Activated CD4-positive, alpha-beta T cell treated with anti-CD3 and anti-CD28 coated beads, Interleukin-2, Interleukin-6, amounts not matched to agents 100 ng/mL and 50 ng/mL, durations not matched to agents 16 hours and 8 hours (primary cell): Measurements from ENCODE around the gene TTLL8.
A peak's percentile ranks its signal among the peaks of the same experiment; 100 is the strongest.
"Not testable (repeated sequence)": the region's sequence is repeated elsewhere in the genome, so short reads cannot be mapped to it uniquely, and the experiment has no call there.

Experiments
- DNase-seq: peaks from one replicate; pipeline ENCODE4 v3.0.0-alpha.2; 2020

TTLL8 gene

GRCh38 chr22:50058061-50058905 lies at the start of gene TTLL8:
TSS of gene TTLL8 (minus strand) at chr22:50058298.
- no peak for DNase-seq

GRCh38 chr22:50107529-50107928 lies 49.4 kb upstream of the TTLL8 start:
- no peak for DNase-seq

- DNase-seq = peak; percentile 49
These were observed 47.4 kb upstream of the TTLL8 start for GRCh38 chr22:50105208-50106100.

GRCh38 chr22:50104141-50104544 lies 46.0 kb upstream of the TTLL8 start:
- no peak for DNase-seq

GRCh38 chr22:50102946-50103345 lies 44.8 kb upstream of the TTLL8 start:
- DNase-seq = no peak

GRCh38 chr22:50101870-50102565 lies 43.9 kb upstream of the TTLL8 start:
- DNase-seq = no peak

GRCh38 chr22:50098052-50098451 lies 40.0 kb upstream of the TTLL8 start:
- DNase-seq = no peak

- DNase-seq = no peak
These were observed 34.2 kb upstream of the TTLL8 start for GRCh38 chr22:50092342-50092741.

GRCh38 chr22:50091092-50091768 lies 33.1 kb upstream of the TTLL8 start:
- DNase-seq = no peak

GRCh38 chr22:50090412-50090714 lies 32.3 kb upstream of the TTLL8 start:
- DNase-seq = no peak

GRCh38 chr22:50089682-50090411 lies 31.7 kb upstream of the TTLL8 start, which contains the start of gene MOV10L1:
TSS of gene MOV10L1 (plus strand) at chr22:50090006. CDS start at chr22:50090089, 83 bp downstream.
- DNase-seq = peak; percentile 10

- DNase-seq = no peak
These were observed 31.1 kb upstream of the TTLL8 start for GRCh38 chr22:50089231-50089630.

GRCh38 chr22:50088096-50088495 lies 30.0 kb upstream of the TTLL8 start:
- no peak for DNase-seq

- DNase-seq = no peak
These were observed 29.5 kb upstream of the TTLL8 start for GRCh38 chr22:50087646-50088045.

- DNase-seq = not testable (repeated sequence)
These were observed 28.9 kb upstream of the TTLL8 start for GRCh38 chr22:50086975-50087374.

GRCh38 chr22:50086526-50086925 lies 28.4 kb upstream of the TTLL8 start:
- no peak for DNase-seq

- DNase-seq = peak; percentile 23
These were observed 27.3 kb upstream of the TTLL8 start, which contains the start of gene MLC1 for GRCh38 chr22:50085211-50085972. TSS of gene MLC1 (minus strand) at chr22:50085426. CDS start at chr22:50084902, 524 bp downstream.

- DNase-seq = no peak
These were observed 26.5 kb upstream of the TTLL8 start for GRCh38 chr22:50084614-50085021.

GRCh38 chr22:50084080-50084477 lies 26.0 kb upstream of the TTLL8 start:
- DNase-seq = no peak

GRCh38 chr22:50083462-50084079 lies 25.5 kb upstream of the TTLL8 start:
- DNase-seq = no peak
